Mammary epithelial cell (primary cell): ENCODE measurements around the gene GSTM2.

Source experiments
- EZH2 ChIP-seq: IDR thresholded peaks from 2 replicates; pipeline ENCODE4 v1.6.1; 2012; ENCODE audit warnings: low read length, inconsistent platforms, borderline replicate concordance
- TF ChIP-seq, protein P1 (sequence below), 2 donors: IDR thresholded peaks in 1 of 2; conservative IDR thresholded peaks in 1 of 2; 2 replicates each; pipeline ENCODE4 v1.5.1; 2011 to 2012; ENCODE audit warnings: inconsistent platforms in 2 of 2, low read length in 2 of 2, mild to moderate bottlenecking in 2 of 2, control low read depth in 1 of 2, low read depth in 1 of 2; ENCODE audit not compliant: insufficient read depth in 1 of 2; ENCODE audit errors: extremely low read depth in 1 of 2

DNA sequence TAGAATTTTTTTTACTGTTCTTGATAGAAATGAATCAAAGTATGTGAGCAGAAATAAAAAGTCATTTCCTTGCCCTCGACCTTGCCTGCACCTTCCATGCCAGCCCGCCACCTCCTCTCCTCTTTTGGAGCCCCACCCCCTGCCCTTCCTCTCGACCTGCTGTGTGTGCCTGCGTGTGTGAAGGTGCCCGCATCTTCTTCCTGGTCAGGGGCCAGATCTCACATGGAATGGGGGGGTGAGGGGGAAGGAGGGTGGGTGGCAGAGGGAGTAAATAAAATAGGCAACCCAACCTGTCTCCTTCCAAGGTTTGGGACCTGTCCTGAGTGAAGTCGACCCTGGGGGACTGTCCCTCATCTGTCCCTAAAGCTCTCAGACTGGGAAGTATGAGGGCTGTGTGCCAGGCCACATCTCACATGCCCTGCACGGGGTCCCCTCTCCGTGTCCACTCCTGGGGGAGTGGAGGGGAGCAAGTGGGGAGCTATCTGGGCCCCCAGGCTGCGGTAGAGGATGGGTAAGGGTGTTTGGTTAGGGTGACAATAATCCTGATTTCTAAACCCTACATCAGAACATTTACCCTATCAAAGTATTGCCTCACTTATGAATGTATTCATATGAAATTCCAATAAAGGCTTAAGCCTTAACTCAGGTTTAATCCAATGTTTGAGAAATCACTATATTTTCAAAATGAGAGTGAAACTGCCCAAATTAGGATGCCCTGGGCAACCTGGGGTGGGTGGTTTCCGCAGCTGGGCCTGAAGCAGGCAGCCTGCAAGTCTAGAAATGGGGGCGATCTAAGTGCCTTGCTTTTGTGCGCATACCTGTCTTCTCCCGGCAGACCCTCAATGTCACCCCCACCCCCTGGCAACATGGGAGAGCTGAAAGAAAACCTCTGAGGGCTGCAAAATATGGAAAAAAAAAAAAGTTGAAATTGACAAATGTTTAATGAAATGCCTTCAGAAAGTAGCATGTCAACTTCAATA is 32.8 kb upstream of the GSTM2 start:
- TF ChIP-seq, protein P1, sequence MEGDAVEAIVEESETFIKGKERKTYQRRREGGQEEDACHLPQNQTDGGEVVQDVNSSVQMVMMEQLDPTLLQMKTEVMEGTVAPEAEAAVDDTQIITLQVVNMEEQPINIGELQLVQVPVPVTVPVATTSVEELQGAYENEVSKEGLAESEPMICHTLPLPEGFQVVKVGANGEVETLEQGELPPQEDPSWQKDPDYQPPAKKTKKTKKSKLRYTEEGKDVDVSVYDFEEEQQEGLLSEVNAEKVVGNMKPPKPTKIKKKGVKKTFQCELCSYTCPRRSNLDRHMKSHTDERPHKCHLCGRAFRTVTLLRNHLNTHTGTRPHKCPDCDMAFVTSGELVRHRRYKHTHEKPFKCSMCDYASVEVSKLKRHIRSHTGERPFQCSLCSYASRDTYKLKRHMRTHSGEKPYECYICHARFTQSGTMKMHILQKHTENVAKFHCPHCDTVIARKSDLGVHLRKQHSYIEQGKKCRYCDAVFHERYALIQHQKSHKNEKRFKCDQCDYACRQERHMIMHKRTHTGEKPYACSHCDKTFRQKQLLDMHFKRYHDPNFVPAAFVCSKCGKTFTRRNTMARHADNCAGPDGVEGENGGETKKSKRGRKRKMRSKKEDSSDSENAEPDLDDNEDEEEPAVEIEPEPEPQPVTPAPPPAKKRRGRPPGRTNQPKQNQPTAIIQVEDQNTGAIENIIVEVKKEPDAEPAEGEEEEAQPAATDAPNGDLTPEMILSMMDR (conservative IDR thresholded peaks at IDR 0.05 in 1 of 2, IDR thresholded peaks at IDR 0.05 in 1 of 2; ENCODE audit: extremely low read depth in 1 of 2, insufficient read depth in 1 of 2, low read depth in 1 of 2, low read length in 2 of 2): no peak
- no peak for TF ChIP-seq EZH2
